ENCODE results near the gene PIK3CA. TPM values are rescaled to one million over a fixed set of nuclear protein-coding genes. Genes with fewer than 3 reads are reported as not detected.

The PIK3CA gene
- total RNA-seq, 1 experiment from 2014 or later: 13.4 TPM

GRCh38 chr3:179263134-179263533 is 115.0 kb downstream of the PIK3CA start:
- no peak for ATAC-seq

GRCh38 chr3:179264449-179264848 is 116.3 kb downstream of the PIK3CA start:
- Histone ChIP-seq H2AFZ (ENCODE audit: low read length) (no peak overlapping the region), H3K36me3 (ENCODE audit: low read depth, low read length) (no peaks in the 10 kb centered on the region), H3F3A (ENCODE audit: low read length, unreplicated experiment) (no peaks in the 10 kb centered on the region), H3K79me2 (ENCODE audit: low read length) (no peaks in the 10 kb centered on the region), H3K27me3 (ENCODE audit: low read length) (no peaks in the 10 kb centered on the region), H3K27ac (ENCODE audit: low read length) (no peak overlapping the region), H3K4me3 (ENCODE audit: low read length) (no peak overlapping the region), H3K9me3 (ENCODE audit: low read length) (no peaks in the 10 kb centered on the region), H4K20me1 (ENCODE audit: low read length) (no peaks in the 10 kb centered on the region), H3K4me1 (ENCODE audit: insufficient read depth, low read length) (peaks cover 11% of the 10 kb centered on the region), H3K9me2 (replicated peaks; ENCODE audit: low read length) (no peaks in the 10 kb centered on the region), H3K4me2 (ENCODE audit: low read length) (no peak overlapping the region), H3K9ac (ENCODE audit: low read length) (no peak overlapping the region)
- no peak for ATAC-seq
- no TSS peak for BruUV-seq (replicated peaks)
- TF ChIP-seq EZH2phosphoT487 (IDR thresholded peaks at IDR 0.05; ENCODE audit: borderline replicate concordance, low read length) (no peak), CTCF (conservative IDR thresholded peaks at IDR 0.05; ENCODE audit: low read depth, low read length) (no peak), EZH2 (IDR thresholded peaks at IDR 0.05; ENCODE audit: low read length, unreplicated experiment) (no peak)
- no peak for DNase-seq
- intact Hi-C loops (cut with micrococcal nuclease): loop anchor here (5.0 kb wide), 2 partner anchors 53 to 157 kb away; no protein-coding TSS in a partner anchor
- ChIA-PET CTCF (no interaction called here), POLR2A (ENCODE audit: unreplicated experiment) (no interaction called here)

More at GRCh38 chr3:179263134-179263533, 115.0 kb downstream of the PIK3CA start:
- no peaks in the 10 kb centered on the region for H3K36me3 ChIP-seq (ENCODE audit: low read depth, low read length)
- no peaks in the 10 kb centered on the region for H3F3A ChIP-seq (ENCODE audit: low read length, unreplicated experiment)
- H3K4me2 ChIP-seq (ENCODE audit: low read length): no peak overlapping the region
- no TSS peak for BruUV-seq (replicated peaks)
- H3K9me2 ChIP-seq (replicated peaks; ENCODE audit: low read length): no peaks in the 10 kb centered on the region
- H4K20me1 ChIP-seq (ENCODE audit: low read length): no peaks in the 10 kb centered on the region
- H3K27me3 ChIP-seq (ENCODE audit: low read length): no peaks in the 10 kb centered on the region
- H3K9ac ChIP-seq (ENCODE audit: low read length): no peak overlapping the region
- no peak for DNase-seq
- TF ChIP-seq EZH2phosphoT487 (IDR thresholded peaks at IDR 0.05; ENCODE audit: borderline replicate concordance, low read length) (no peak), EZH2 (IDR thresholded peaks at IDR 0.05; ENCODE audit: low read length, unreplicated experiment) (no peak), CTCF (conservative IDR thresholded peaks at IDR 0.05; ENCODE audit: low read depth, low read length) (no peak)
- ChIA-PET POLR2A (ENCODE audit: unreplicated experiment) (interaction anchor here (0.6 kb wide), 1 partner anchor 53 kb away, joined by 4 read pairs; no protein-coding TSS in a partner anchor), CTCF (no interaction called here)
- no peak overlapping the region for H2AFZ ChIP-seq (ENCODE audit: low read length)
- intact Hi-C loops (cut with micrococcal nuclease): loop anchor here (5.0 kb wide), 2 partner anchors 54 to 156 kb away; no protein-coding TSS in a partner anchor
- H3K27ac ChIP-seq (ENCODE audit: low read length): no peak overlapping the region
- H3K79me2 ChIP-seq (ENCODE audit: low read length): no peaks in the 10 kb centered on the region
- no peaks in the 10 kb centered on the region for H3K9me3 ChIP-seq (ENCODE audit: low read length)
- no peak overlapping the region for H3K4me3 ChIP-seq (ENCODE audit: low read length)
- H3K4me1 ChIP-seq (ENCODE audit: insufficient read depth, low read length): peaks cover 11% of the 10 kb centered on the region

DNA sequence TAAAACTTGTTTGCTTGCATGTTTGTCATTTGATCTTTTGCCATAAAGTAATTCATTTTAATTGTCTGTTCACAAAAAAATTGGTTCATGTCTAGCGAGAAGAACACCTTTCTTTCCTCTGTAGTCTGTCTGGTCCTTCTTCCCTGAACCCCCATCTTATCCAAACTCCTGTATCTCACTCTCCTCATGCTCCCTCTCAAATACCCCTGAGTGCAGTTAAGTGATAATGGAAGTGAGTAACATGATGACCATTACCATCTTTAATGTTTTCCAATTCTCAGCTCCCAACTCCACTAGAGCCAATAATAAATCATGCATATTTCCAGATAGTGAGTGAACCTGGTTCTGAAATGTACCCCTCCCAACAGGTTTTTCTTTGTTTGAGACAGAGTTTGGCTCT is 116.9 kb downstream of the PIK3CA start:
- ChIA-PET POLR2A (ENCODE audit: unreplicated experiment) (no interaction called here), CTCF (no interaction called here)
- no peak overlapping the region for H3K4me3 ChIP-seq (ENCODE audit: low read length)
- no peak overlapping the region for H3K27ac ChIP-seq (ENCODE audit: low read length)
- no peaks in the 10 kb centered on the region for H3F3A ChIP-seq (ENCODE audit: low read length, unreplicated experiment)
- no peaks in the 10 kb centered on the region for H3K9me3 ChIP-seq (ENCODE audit: low read length)
- no peaks in the 10 kb centered on the region for H4K20me1 ChIP-seq (ENCODE audit: low read length)
- ATAC-seq (no peak), DNase-seq (no peak)
- H3K4me2 ChIP-seq (ENCODE audit: low read length): no peak overlapping the region
- intact Hi-C loops (cut with micrococcal nuclease): no loop called here
- no peaks in the 10 kb centered on the region for H3K79me2 ChIP-seq (ENCODE audit: low read length)
- H3K27me3 ChIP-seq (ENCODE audit: low read length): no peaks in the 10 kb centered on the region
- H3K4me1 ChIP-seq (ENCODE audit: insufficient read depth, low read length): peaks cover 11% of the 10 kb centered on the region
- H3K9ac ChIP-seq (ENCODE audit: low read length): no peak overlapping the region
- no TSS peak for BruUV-seq (replicated peaks)
- H3K9me2 ChIP-seq (replicated peaks; ENCODE audit: low read length): no peaks in the 10 kb centered on the region
- no peak for TF ChIP-seq EZH2 (IDR thresholded peaks at IDR 0.05; ENCODE audit: low read length, unreplicated experiment)
- no peak for TF ChIP-seq EZH2phosphoT487 (IDR thresholded peaks at IDR 0.05; ENCODE audit: borderline replicate concordance, low read length)
- no peak for TF ChIP-seq CTCF (conservative IDR thresholded peaks at IDR 0.05; ENCODE audit: low read depth, low read length)
- H2AFZ ChIP-seq (ENCODE audit: low read length): no peak overlapping the region
- no peaks in the 10 kb centered on the region for H3K36me3 ChIP-seq (ENCODE audit: low read depth, low read length)
